GM19238 (cell line): ENCODE measurements around the gene ARPC2.

Experiments
- DNase-seq: peaks from one replicate; pipeline ENCODE4 v3.0.0; 2011; ENCODE audit warnings: low spot score; ENCODE audit not compliant: insufficient read length

ARPC2 gene

GRCh38 chr2:218253232-218253625 lies 36.2 kb downstream of the ARPC2 start:
- DNase-seq = no peak

DNA sequence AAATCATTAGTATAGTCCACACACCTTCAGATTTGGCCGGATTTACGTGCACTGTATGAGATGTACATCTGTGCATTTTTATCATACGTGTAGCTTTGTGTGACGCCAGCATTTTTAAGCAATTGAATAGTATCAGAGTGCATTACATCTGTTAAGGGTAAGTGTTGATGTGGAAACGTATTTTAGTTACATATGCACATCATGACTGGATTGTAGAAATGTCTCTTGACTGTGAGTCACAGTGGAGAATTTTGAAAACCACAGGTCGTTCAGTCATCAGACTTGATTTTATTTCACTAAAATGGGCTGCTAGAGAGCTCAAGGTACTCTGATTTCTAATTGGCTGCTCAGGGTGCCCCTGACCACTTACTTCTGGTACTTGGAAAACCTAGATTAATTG lies 38.5 kb downstream of the ARPC2 start:
- no peak for DNase-seq

DNA sequence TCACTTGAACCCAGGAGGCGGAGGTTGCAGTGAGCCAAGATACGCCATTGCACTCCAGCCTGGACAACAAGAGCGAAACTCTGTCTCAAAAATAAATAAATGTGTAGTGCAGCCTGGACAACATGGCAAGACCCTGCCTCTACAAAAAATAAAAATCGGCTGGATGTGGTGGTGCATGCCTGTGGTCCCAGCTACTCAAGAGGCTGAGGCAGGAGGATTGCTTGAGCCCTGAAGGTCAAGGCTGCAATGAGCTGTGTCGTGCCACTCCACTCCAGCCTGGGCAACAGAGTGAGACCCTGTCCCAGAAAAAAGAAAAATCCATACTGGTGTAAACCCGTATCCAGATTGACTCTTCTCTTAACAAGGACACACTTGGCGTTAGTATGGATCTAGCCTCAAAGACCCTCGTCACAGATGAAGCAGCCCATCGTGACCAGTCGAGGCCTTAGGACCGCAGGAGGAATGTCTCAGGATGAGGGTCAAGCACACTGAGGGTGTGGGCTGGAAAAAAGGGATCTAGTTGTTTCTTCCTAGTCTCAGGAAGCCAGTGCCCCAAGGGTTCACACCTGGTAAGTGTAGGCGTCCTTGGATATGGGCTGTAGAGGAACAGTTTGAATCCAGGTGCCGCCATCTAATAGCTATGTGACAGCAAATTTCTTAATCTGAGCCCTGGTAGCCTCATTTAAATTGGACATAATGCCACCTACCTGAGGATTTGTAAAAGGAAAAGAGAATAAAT lies 39.8 kb downstream of the ARPC2 start:
- no peak for DNase-seq

GRCh38 chr2:218257390-218257981 lies 40.5 kb downstream of the ARPC2 start:
- peak; percentile 72 for DNase-seq

- DNase-seq = no peak
Measured at GRCh38 chr2:218259099-218259961, 42.3 kb downstream of the ARPC2 start.

GRCh38 chr2:218260166-218260565 lies 43.2 kb downstream of the ARPC2 start:
- no peak for DNase-seq

- DNase-seq = no peak
Measured at GRCh38 chr2:218260742-218261422, 43.9 kb downstream of the ARPC2 start, which contains the start of gene GPBAR1. GPBAR1 (plus strand) TSS chr2:218261015; CDS start chr2:218262725, 1,710 bp downstream.

- DNase-seq = no peak
Measured at GRCh38 chr2:218261423-218262236, 44.6 kb downstream of the ARPC2 start.

DNA sequence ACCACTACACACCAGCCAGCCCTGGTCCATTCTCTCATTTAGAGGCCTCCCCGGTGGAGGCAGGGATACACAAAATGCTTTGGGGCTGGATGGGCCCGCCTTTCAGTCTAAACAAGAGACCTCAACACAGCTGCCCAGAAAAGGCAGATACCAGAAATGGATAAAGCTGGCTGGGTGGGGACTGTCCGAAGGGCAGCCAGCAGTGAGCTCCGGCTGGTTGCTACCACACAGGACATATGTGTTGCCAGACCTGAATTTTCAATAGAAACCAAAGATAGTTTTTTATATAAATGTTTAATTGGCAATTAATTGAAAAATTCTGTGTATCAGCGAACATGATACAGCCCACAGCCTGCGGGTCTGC lies 45.2 kb downstream of the ARPC2 start:
- no peak for DNase-seq

GRCh38 chr2:218262631-218263586 lies 45.9 kb downstream of the ARPC2 start:
- no peak for DNase-seq

DNA sequence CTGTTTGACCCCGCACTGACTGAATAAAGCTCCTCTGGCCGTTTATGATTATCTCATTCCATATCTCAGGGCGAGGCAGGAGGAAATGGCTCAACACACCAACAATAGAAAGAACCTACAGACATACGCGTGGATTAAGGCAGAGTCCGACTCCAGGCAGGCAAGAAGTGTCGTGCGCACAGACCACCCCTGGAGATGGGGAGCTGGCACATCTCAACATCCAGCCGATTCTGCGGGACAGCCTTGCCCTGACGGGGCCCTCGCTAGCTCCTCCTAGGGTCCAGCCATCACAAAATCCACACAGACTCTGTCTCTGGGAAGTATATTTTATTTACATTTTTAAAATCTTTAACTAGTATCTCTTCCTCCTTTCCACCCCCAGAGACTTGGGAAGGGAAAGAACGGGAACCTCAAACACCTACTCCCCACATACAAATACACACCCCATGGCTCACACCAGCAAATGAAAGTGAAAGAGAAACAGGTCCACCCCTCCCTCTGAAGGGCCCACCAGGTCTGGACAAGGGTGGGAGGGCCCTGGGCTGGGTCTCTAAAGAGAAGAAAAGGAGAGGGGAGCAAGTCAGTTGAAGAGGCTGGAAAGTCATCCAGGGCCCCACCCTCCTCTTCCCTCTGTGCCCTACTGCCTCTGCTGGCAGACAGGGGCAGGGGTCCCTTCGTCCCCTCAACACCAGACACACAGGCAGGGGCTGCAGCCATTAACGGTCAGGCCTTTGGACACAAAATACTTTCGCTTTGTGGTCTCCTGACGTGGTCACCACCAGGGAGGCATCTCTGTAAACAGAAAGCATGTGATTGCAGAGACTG lies 47.0 kb downstream of the ARPC2 start:
- no peak for DNase-seq

DNA sequence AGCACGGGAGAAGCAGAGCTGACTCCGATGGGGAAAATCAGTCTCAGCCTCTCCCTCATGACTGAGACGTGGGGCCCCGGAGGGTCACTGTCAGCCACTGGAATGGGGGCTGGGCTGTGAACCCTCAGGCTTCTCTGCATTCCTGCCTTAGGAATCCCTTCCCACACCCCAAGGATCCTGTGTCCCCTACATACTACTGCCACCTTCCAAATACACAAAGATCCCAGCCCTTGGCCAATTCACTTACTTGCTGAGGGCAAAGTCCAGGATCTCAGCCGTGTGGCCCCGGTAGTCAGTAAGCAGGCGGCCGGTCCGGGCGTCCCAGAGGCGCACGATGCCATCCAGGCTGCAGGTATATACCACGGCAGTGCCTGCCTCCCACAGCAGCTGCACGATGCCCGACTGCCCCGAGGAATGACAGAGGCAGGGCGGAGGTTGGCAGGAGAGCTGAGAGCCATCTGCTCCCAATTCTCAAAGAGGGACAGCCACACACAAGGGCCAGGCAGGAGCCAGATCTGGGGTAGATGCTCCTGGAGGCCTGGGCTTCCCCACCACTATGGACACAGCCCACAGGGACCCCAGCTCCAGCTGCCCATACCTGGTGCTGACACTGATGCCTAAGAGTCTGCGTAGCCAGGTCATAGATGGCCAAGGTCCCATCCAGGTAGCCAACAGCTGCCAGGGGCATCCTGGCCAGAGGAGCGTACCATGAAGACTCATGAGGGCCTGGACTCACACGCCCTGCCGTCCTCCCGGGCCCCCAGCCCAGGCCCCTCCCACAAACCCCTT lies 48.0 kb downstream of the ARPC2 start:
- DNase-seq = no peak

GRCh38 chr2:218265626-218266025 lies 48.6 kb downstream of the ARPC2 start:
- DNase-seq = no peak

GRCh38 chr2:218266316-218266979 lies 49.5 kb downstream of the ARPC2 start:
- no peak for DNase-seq

DNA sequence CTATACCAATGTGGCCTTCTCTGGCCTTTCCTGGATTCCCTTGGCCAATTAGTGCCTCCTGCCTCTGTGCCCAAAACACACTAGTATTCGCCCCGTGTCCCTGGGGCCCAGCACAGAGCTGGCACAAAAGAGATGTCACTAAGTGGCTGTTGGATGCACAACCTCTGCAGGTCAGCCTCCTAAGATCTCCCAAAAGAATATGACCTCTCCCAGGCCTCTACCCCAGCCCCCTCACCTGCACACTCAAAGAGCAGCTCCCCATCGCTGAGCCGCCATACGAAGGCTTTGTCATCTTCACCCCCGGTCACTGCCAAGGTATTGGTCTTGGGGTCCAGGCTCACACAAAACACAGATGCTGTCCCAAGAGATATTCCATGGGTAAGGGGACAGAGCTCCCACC lies 50.3 kb downstream of the ARPC2 start:
- no peak for DNase-seq

DNA sequence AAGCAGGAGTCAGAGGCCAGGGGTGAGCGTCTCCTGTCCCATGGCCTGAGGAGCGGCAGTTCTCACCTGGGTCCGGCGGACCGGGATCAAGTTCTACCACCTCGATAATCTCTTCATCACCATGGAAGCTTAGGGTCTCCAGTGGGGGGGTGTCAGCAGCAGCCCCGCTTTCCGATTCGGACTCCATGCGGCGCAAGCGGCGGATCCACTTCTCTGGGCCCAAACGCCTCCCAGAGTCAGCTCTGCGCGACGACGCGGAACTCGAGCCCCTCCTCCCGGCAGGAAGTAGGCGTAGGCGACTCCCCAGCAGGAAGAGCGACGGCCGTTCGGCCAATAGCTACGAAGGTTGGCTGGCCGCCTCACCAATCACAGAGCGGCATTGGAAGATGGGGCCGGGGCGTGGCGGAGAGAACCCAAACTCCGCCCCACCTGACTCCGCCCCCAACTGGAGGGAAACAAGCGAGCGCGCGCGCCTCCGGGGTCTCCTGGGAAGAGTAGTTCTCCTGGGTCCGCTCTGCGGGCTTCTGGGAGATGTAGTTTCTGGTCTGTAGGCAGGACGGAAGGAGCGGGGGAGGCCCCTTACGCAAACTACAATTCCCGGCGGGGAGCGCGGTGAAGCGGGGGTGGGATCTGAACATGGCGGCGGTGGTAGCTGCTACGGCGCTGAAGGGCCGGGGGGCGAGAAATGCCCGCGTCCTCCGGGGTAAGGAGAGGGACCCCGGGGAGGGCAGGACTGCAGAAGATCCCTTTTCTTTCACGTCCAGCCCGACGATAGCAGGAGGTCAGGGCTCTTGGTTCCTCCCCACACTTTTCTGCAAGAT lies 53.1 kb downstream of the ARPC2 start, which contains the start of the genes AAMP and PNKD:
Gene AAMP, minus strand, starts transcription at position 238 of the 821 bp plus-strand sequence. Its CDS starts 51 bp downstream, at position 187.
Gene PNKD, plus strand, starts transcription at position 620 of the 821 bp plus-strand sequence. Its CDS starts 17 bp downstream, at position 637.
- peak; percentile 98 for DNase-seq
